Endometrial microvascular endothelial cells (primary cell): ENCODE data around the gene NUBP1. TPM values are rescaled to one million over a fixed set of nuclear protein-coding genes. Genes with fewer than 3 reads are reported as not detected.
"Not testable (repeated sequence)": the region's sequence is repeated elsewhere in the genome, so short reads cannot be mapped to it uniquely, and the experiment has no call there.

Experiments used
- in situ Hi-C: cut with HindIII; loops from 2 replicates; pipeline ENCODE4 v1.10.0; 2017; ENCODE audit warnings: low sequenced_read_pairs, low pct_unique_long_range_greater_than_20kb; ENCODE audit errors: inconsistent ontology term
- total RNA-seq: library from RNA; depleted of rRNA; stranded (reverse); fragments of >200 nt; gene quantifications from one replicate; pipeline ENCODE4 v1.2.3, GENCODE V29; 2015; ENCODE audit errors: inconsistent ontology term

The NUBP1 gene
- total RNA-seq, 1 donor from 2014 or later = 39.9 TPM

GRCh38 chr16:10744370-10745030 is 858 bp downstream of the NUBP1 start:
- in situ Hi-C loops = loop anchor here (25.0 kb wide), 2 partner anchors 93 to 232 kb away; no protein-coding TSS in a partner anchor

GRCh38 chr16:10745841-10746240 is 2.2 kb downstream of the NUBP1 start:
- in situ Hi-C loops = loop anchor here (25.0 kb wide), 2 partner anchors 91 to 234 kb away; no protein-coding TSS in a partner anchor

GRCh38 chr16:10750793-10751192 is 7.2 kb downstream of the NUBP1 start:
- in situ Hi-C loops = no loop called here

- in situ Hi-C loops = no loop called here
These were observed 7.7 kb downstream of the NUBP1 start for GRCh38 chr16:10751291-10751697.

GRCh38 chr16:10752843-10753523 is 9.3 kb downstream of the NUBP1 start:
- in situ Hi-C loops = no loop called here

GRCh38 chr16:10753670-10754069 is 10.0 kb downstream of the NUBP1 start:
- in situ Hi-C loops = no loop called here

- in situ Hi-C loops = no loop called here
These were observed 11.3 kb downstream of the NUBP1 start for GRCh38 chr16:10754941-10755340.

- in situ Hi-C loops = no loop called here
These were observed 12.9 kb downstream of the NUBP1 start for GRCh38 chr16:10756574-10756973.

GRCh38 chr16:10760858-10761257 is 17.2 kb downstream of the NUBP1 start:
- in situ Hi-C loops = no loop called here

GRCh38 chr16:10761373-10761772 is 17.7 kb downstream of the NUBP1 start:
- in situ Hi-C loops = no loop called here

- in situ Hi-C loops = no loop called here
These were observed 18.8 kb downstream of the NUBP1 start for GRCh38 chr16:10762336-10763016.

- in situ Hi-C loops = no loop called here
These were observed 19.8 kb downstream of the NUBP1 start for GRCh38 chr16:10763456-10763855.

- in situ Hi-C loops = no loop called here
These were observed 22.1 kb downstream of the NUBP1 start for GRCh38 chr16:10765772-10766171.

- in situ Hi-C loops = no loop called here
These were observed 23.5 kb downstream of the NUBP1 start for GRCh38 chr16:10767127-10767526.

- in situ Hi-C loops = no loop called here
These were observed 25.7 kb downstream of the NUBP1 start for GRCh38 chr16:10769381-10769780.

GRCh38 chr16:10770907-10771306 is 27.3 kb downstream of the NUBP1 start:
- in situ Hi-C loops = no loop called here

- in situ Hi-C loops = no loop called here
These were observed 32.6 kb downstream of the NUBP1 start for GRCh38 chr16:10776280-10776679.

GRCh38 chr16:10776923-10777322 is 33.3 kb downstream of the NUBP1 start:
- in situ Hi-C loops = not testable (repeated sequence)

- in situ Hi-C loops = no loop called here
These were observed 33.7 kb downstream of the NUBP1 start for GRCh38 chr16:10777356-10777755.

GRCh38 chr16:10779908-10780307 is 36.3 kb downstream of the NUBP1 start:
- in situ Hi-C loops = not testable (repeated sequence)
